GM19025 (cell line): ENCODE results near the gene GRPEL2.

Source experiments
- ATAC-seq: cut with Tn5 transposase; IDR thresholded peaks from one replicate; pipeline ENCODE4 v1.9.1; 2021; ENCODE audit warnings: mild to moderate bottlenecking, low read depth, moderate library complexity; ENCODE audit not compliant: unreplicated experiment

Gene GRPEL2, protein sequence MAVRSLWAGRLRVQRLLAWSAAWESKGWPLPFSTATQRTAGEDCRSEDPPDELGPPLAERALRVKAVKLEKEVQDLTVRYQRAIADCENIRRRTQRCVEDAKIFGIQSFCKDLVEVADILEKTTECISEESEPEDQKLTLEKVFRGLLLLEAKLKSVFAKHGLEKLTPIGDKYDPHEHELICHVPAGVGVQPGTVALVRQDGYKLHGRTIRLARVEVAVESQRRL

DNA sequence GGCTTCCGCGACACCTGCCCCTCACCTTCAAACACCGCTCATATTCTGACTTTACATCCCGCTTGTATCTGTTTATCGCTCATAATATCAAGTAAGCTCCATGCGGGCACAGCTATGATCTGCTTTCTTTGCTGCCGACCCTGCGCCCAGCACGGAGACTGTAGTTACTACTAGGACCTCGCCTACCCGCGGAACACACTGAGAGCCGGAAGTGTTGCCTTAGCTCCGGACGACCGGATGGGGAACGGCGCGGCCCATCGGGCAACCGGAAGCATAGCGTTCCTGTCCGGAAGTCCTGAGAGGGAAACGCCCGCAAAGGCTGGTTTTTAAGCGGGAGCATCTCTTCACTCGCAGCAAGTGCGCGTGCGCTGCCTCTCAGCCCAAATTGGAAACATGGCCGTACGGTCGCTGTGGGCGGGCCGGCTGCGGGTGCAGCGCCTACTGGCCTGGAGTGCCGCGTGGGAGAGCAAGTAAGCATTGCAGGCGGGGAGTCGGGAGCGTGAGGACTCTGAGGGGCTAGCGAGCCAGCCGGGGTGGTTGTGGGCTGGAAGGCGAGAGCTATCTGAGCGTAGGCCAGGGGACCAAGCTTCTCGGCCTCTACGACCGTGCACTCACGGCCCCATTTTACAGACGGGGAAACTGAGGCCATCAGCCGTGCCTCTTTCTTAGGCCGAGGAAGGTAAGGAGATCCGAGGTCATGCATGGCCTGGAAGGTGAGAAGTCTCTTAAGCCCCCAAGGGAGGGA lies at the start of gene GRPEL2:
GRPEL2 (plus strand) TSS at position 353 of the 745 bp plus-strand sequence; CDS start at position 394, 41 bp downstream.
- peak; percentile 94 for ATAC-seq

DNA sequence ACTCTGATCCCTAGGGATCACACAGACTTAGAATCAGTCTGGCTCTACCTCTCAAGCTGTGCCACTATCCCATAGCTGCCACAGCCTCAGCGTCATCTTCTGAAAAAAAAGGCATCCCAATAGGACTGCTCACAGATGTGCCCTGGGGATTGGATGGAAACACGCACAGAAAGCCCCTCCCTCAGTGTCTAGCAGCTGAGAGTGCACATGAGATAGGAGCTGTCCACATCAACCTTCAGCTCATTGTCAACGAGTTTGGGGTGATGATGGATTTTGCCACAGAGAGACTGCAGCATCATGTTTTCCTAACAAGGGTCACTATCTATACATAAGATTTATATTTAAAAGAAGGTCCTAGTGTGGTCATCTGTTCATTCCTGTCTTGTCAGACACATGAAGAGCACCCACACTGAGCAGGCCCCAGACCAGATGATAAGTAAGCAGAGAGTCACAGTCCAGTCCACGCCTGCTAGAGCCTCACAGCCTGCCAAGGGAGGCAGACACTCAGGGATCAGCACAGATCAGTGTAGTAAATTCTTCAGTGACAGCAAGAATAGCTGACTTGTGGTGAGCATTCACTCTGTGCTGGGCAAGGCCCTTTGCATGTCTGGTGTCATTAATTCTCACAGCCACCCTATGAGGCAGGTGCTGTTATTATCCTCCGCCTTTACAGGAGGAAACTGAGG lies 47.8 kb upstream of the GRPEL2 start:
- ATAC-seq = no peak

GRCh38 chr5:149298163-149298562 lies 47.1 kb upstream of the GRPEL2 start:
- no peak for ATAC-seq

DNA sequence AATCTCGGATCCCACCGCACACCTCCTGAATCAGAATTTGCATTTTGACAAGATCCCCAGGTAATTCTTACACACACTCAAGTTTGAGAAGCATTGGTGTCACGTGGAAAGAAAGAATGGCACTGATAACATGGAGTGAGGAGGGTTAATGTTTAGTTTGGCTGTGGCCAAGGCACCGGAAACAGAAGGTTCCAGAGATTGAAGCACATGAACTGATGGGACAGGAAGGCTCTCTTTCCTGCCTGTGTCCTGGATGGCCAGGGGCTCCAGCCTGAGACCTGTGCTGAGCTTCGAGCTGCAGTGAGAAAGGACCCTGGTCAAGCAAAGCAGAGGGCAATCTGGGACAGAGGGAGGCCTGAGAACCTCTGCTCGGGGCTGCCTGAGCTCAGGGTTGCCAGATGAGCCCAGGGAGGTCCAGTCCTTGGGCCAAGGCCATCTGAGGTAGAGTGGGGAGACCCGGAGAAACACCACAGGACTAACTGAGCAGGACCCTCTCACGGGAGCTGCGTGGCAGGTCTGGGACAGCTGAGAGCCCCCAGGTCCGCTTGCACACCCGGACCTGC lies 46.4 kb upstream of the GRPEL2 start:
- ATAC-seq = no peak

DNA sequence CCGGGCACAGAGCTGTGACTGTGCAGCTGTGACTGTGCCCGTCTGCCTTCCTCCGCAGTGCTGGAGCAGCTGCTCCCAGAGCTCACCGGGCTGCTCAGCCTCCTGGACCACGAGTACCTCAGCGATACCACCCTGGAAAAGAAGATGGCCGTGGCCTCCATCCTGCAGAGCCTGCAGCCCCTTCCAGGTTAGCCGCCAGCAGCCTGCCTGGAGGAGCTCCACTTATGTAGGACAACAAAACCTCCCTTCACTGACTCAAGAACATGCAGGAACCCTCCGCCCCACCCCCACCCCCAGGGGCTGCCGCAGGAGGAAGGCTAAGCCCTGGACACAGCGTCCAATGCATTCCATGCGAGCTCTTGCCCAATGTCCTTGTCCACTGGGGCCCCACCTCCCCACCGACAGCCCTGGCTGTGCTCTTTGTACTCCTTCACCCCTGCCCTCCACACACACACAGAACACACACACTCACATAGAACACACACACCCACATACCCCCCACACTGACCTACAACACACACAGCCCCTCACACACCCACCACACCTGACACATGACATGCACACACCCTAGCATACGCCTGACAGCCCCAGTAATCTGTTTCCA lies 45.7 kb upstream of the GRPEL2 start:
- no peak for ATAC-seq

GRCh38 chr5:149300441-149300840 lies 44.9 kb upstream of the GRPEL2 start:
- no peak for ATAC-seq

- no peak for ATAC-seq
These were observed 44.1 kb upstream of the GRPEL2 start for GRCh38 chr5:149301049-149301743.

DNA sequence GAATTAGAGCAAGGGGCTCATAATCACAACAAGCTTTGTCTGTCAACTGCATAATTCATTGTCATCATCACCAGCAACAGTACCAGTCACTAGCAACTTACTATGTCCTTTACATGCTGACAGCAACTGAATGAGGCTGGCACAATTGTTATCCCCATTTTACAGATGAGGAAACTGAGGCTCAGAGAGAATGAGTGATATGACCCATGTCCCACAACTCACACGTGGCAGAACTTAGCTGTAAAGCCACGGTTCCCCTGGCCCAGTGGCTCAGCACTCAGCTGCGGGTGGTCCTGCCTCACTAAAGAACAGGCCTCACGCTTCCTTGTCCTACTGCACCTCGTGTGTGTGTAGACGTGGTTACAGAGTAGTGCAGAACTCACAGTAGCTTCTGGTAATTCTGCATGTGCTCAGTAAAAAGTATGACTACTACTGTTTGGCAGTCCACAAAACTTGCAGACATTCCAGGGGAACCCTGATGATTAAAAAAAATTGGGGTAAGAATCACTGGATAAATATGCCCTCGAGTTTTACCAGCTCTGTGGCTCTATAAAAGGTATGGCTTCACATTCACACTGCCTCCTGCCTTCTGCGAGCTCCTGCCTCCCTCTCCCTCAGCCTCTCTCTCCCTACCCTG lies 43.4 kb upstream of the GRPEL2 start:
- no peak for ATAC-seq

DNA sequence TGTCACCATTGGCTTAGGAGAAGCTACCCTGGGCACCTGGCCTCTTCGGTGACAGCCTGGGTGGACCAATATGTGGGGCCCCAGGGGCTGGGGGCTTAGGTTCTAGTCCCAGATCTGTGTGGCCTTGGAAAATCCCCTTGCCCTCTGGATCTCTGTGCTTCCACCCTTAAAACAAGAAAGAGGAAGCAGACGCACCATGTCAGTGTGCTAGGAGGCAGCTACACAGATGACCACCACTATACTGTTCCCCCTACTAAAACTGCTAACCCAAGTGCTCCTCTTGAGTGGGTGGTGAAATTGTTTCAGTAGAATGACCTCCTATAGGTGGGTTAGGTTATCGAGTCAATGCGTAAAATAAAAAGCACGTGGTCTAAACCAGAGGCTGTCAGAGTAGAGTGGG lies 42.7 kb upstream of the GRPEL2 start:
- no peak for ATAC-seq

- no peak for ATAC-seq
These were observed 42.1 kb upstream of the GRPEL2 start for GRCh38 chr5:149303210-149303609.

GRCh38 chr5:149304195-149305078 lies 40.9 kb upstream of the GRPEL2 start:
- no peak for ATAC-seq

GRCh38 chr5:149309354-149309753 lies 35.9 kb upstream of the GRPEL2 start:
- no peak for ATAC-seq

DNA sequence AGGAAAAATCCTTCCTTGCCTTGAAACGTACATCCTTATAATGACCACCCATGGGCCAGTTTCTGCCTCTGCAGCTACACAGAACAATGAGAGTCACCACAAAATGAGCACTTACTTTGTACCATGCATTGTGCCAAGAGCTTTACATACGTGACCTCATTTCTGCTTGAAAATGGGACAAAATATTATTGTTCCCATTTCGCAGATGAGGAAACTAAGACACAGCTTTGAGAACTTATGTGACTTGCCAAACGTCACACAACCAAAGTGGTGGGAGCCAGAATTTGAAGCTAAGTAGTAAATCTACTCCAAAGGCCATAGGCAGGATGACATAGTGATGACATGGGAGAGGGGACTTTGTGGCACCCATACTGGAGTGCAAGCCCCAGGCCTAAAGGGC lies 34.8 kb upstream of the GRPEL2 start:
- no peak for ATAC-seq

DNA sequence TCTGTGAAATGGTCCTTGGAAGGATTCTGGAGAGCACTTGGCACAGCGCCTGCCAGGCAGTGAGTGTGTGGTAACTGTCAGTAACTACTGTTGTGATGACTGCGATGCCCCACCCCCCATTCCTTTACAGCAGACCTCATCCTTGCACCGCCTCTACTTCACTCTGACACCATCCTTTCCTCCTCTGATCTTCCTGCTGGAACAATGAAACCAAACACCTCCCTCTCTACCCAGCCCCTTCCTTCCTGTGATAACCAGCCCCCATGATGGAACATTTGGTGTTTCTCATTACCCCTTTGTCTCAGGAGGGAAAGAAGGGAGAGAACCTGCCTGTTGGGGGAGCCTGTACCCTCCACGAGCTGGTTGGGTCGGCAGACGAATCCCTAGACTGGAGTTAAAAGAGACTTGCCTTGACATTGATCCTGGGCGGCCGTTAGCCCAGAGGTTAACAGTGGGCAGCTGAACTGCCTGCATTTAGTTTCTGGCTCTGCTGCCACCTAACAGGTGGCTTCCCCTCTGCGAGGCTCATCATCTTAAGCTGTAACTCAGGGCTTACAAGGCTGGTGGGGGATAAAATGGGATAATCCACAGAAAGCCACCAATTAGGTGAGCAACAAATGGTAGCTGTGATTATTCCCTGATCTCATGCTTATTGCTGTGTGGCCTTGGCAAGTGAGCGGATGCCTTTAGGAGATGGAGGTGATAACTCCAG lies 34.2 kb upstream of the GRPEL2 start:
- no peak for ATAC-seq

GRCh38 chr5:149313151-149313841 lies 32.0 kb upstream of the GRPEL2 start:
- no peak for ATAC-seq

DNA sequence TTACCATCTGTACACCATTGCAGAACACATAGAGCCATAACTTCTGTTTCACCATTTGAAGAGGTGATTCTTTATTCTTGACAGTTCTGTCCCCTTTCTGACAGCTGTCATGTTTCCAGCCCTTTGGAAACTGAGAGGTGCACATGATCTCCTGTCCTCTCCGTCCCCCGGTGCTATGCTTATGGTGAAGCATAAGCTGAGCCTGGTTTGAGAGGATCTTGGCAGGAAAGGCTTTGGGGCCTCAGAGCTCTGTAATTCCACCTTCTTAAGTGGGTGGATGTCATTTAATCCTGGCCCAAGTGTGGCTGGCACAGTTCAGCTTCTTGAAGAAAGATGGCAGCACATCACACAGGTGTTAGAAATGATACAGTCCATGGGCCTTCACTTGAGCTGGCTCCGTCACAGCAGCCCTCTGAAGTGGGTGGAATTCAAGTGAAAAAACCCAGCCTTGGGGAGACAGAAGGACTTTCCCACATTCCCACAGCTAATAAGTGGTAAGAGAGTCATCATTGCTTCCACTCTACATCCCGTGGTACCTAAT lies 30.7 kb upstream of the GRPEL2 start:
- ATAC-seq = no peak

DNA sequence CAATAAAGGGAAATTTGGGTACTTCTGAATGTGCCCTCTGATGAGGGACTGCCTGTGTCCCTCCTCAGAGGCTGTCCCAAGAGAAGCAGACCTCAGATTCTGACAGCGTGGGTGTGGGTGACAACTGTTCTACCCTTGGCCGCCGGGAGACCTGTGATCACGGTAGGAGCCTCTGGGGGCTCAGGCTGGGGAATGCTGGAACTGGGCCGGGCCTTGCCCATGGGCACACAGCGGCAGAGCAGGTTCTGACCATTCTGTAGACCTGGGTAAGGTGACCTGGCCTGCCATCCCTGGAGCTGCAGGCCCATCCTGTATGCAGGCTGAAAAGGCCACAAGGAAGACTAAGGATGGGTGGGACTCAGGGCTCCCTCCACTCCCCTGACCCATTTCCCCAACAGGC lies 29.5 kb upstream of the GRPEL2 start:
- ATAC-seq = no peak
